Uterus (tissue), 4 donors: ENCODE results near the gene NELFB. TPM values are rescaled to one million over a fixed set of nuclear protein-coding genes. Genes with fewer than 3 reads are reported as not detected.

Experiments used
- DNase-seq, 2 donors: peaks; one replicate each; pipeline ENCODE4 v3.0.0-alpha.2; 2019 to 2020
- H3K27ac ChIP-seq, 2 donors: fragments of 200-600 bp; sonication (generic); 1 replicate in 1 of 2; 2 replicates in 1 of 2; pipeline ENCODE4 v1.5.1; 2016 to 2018
- H3K27me3 ChIP-seq, 2 donors: fragments of 200-600 bp; sonication (generic); one replicate each; pipeline ENCODE4 v1.5.1; 2018 to 2019; ENCODE audit warnings: control low read depth in 1 of 2
- H3K36me3 ChIP-seq, 2 donors: fragments of 200-600 bp; sonication (generic); one replicate each; pipeline ENCODE4 v1.5.1; 2019; ENCODE audit warnings: control low read depth in 1 of 2
- H3K4me1 ChIP-seq, 2 donors: fragments of 200-600 bp; sonication (generic); one replicate each; pipeline ENCODE4 v1.5.1; 2018 to 2019; ENCODE audit warnings: control low read depth in 1 of 2
- H3K4me3 ChIP-seq, 2 donors: fragments of 200-600 bp; sonication (generic); 1 replicate in 1 of 2; 2 replicates in 1 of 2; pipeline ENCODE4 v1.5.1; 2018 to 2019; ENCODE audit warnings: mild to moderate bottlenecking in 1 of 2
- H3K9me3 ChIP-seq, 2 donors: fragments of 200-600 bp; sonication (generic); one replicate each; pipeline ENCODE4 v1.5.1; 2019; ENCODE audit warnings: control low read depth in 1 of 2
- POLR2A ChIP-seq, 2 donors: fragments of 450-650 bp; IDR thresholded peaks; one replicate each; pipeline ENCODE4 v1.6.1; 2016; ENCODE audit warnings: antibody characterized with exemption in 2 of 2, mild to moderate bottlenecking in 1 of 2, moderate library complexity in 1 of 2
- intact Hi-C: fragments of 100-400 bp; cut with DNase I; formaldehyde crosslinking; loops from one replicate; pipeline ENCODE4 v1.15.1; 2023; ENCODE audit warnings: low total_unique reads
- total RNA-seq, 4 donors: library from RNA; depleted of rRNA in 3 of 4; stranded (reverse); fragments of >200 nt in 3 of 4; gene quantifications; one replicate each; pipeline versions ENCODE4 v1.1.0 to v1.2.4, GENCODE V29; 2014 to 2023
- TF ChIP-seq, protein P1 (sequence below), 4 experiments: fragments of 200-600 bp in 2 of 4; fragments of 450-650 bp in 2 of 4; sonication (generic) in 2 of 4; IDR thresholded peaks; one replicate each; pipeline ENCODE4 v1.5.1; 2016 to 2019; ENCODE audit warnings: antibody characterized with exemption in 4 of 4, mild to moderate bottlenecking in 2 of 4, moderate library complexity in 1 of 4
- donor health status: DM: yes; HTN: yes; CAD: no.

The NELFB gene
- total RNA-seq, 4 donors from 2014 or later, result 17.1 to 46.5 (median 43.2) TPM

DNA sequence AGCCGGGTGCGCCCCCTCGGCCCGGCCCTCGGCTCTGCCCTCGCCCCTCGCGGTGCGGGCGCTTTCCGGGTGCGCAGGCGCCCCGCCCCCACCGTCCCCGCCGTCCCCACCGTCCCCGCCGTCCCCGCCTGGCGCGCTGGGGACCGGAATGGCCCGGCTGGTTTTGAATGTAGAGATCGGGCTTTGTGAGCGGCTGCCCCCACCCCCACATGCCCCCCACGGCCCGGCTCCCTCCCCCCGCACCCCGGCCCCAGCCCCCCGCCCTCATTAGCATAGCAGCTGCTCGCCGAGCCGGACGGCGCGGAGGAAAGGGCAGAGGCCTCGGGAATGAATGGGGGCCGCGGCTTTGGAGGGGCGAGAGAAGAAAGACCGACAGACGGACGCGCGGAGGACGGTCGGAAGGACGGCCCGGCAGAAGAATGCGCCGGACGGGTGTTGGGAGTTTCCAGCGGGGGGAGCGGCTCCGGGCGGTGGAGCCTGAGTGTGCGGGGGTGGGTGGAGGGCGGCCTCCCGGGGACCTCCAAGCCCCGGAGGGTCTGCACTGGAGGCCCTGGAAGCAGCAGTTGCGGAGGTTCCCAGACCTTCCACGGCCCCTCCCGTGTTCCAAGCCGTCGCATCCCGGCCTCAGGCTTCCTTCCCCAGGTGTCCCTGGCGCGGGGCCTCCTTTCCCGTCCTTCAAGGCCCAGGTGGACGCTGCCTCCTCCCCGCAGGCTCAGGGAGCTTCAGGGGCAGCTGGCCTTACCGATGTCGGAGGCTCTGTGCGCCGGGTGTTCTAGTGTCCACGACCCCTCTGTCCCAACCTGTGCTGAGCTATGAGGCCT lies 40.9 kb downstream of the NELFB start:
- TF ChIP-seq, protein P1, sequence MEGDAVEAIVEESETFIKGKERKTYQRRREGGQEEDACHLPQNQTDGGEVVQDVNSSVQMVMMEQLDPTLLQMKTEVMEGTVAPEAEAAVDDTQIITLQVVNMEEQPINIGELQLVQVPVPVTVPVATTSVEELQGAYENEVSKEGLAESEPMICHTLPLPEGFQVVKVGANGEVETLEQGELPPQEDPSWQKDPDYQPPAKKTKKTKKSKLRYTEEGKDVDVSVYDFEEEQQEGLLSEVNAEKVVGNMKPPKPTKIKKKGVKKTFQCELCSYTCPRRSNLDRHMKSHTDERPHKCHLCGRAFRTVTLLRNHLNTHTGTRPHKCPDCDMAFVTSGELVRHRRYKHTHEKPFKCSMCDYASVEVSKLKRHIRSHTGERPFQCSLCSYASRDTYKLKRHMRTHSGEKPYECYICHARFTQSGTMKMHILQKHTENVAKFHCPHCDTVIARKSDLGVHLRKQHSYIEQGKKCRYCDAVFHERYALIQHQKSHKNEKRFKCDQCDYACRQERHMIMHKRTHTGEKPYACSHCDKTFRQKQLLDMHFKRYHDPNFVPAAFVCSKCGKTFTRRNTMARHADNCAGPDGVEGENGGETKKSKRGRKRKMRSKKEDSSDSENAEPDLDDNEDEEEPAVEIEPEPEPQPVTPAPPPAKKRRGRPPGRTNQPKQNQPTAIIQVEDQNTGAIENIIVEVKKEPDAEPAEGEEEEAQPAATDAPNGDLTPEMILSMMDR (IDR thresholded peaks at IDR 0.05), result no peak
- no peak for TF ChIP-seq POLR2A (IDR thresholded peaks at IDR 0.05)
- DNase-seq, result no peak
- Histone ChIP-seq H3K9me3 (no peaks in the 10 kb centered on the region), H3K36me3 (no peaks in the 10 kb centered on the region), H3K27ac (peak overlapping the region; percentile 60 to 77), H3K4me1 (peaks cover 0 to 20% of the 10 kb centered on the region in 2 donors), H3K27me3 (peaks cover 27 to 47% of the 10 kb centered on the region in 2 donors), H3K4me3 (peak overlapping the region; percentile 10 to 11)
- intact Hi-C loops, result no loop called here

DNA sequence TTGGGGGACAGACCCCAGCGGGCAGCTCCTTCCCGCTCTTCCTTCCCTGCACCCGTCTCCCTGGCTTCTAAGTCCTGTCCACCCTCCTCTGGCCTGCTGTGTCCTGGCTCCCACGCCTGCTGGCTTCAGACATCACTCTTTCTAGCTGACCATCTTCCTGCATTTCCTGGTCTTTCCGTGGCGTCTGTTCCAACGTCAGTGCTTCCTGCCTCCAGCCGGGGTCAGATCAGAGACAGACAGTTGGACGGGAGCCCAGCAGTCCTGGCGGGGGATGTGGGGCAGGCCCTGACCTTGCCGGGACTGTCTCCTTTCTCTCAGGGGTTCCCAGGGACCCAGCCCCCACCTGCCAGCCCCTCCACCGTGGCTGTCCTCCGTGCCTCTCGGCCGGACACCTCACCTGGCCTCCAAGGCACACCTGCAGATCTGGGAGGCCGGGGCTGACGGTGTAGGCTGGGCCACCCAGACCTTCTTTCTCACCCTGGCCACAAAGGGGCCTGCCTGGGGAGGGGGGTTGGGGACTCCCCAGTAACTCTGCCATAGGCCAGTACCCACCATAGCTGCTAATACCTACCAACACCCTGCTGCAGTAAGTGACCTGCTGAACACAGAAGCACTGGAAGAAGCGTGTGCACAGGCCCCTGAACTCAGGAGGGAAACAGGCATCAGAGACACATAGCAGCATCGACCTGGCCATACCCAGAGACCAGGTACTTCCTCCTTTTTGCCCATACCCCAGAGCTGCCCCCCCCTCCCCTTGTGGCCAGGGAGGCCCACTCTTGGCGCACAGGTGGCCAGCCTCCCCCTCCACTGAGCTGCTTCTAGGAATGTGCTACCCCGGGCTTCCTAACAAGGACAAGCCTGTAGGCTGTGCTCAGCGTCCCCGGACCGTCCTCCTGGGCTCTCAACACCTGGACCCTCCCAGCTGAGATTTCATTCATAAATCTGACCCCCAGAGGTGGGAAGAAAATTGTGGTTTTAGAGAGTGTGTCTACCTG lies 41.8 kb downstream of the NELFB start:
- Histone ChIP-seq H3K4me3 (peak overlapping the region in 1 of 2 donors; percentile 10), H3K27me3 (peaks cover 27 to 47% of the 10 kb centered on the region in 2 donors), H3K36me3 (no peaks in the 10 kb centered on the region), H3K27ac (peak overlapping the region; percentile 60 to 77), H3K4me1 (peaks cover 0 to 22% of the 10 kb centered on the region in 2 donors), H3K9me3 (no peaks in the 10 kb centered on the region)
- peak in 1 of 2 donors; percentile 37 for TF ChIP-seq POLR2A (IDR thresholded peaks at IDR 0.05)
- TF ChIP-seq, protein P1 (IDR thresholded peaks at IDR 0.05), result no peak
- DNase-seq, result no peak
- intact Hi-C loops, result no loop called here

DNA sequence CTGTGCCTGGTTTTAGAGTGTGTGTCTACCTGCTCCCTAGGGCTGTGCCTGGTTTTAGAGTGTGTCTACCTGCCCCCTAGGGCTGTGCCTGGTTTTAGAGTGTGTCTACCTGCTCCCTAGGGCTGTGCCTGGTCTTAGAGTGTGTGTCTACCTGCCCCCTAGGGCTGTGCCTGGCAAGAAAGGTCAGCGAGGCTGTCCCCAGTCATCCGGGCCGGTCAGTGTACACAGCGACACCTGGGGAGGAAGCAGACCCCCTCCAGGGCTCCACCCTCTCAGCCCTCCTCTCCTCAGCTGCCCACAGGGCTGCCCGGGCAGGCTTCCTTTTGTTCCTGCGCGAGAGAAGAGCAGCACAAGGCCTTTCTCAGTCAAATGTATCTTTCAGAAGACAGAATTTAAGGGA lies 42.8 kb downstream of the NELFB start:
- no peak overlapping the region for H3K4me3 ChIP-seq
- TF ChIP-seq, protein P1 (IDR thresholded peaks at IDR 0.05), result no peak
- no peak for TF ChIP-seq POLR2A (IDR thresholded peaks at IDR 0.05)
- peaks cover 33 to 47% of the 10 kb centered on the region in 2 donors for H3K27me3 ChIP-seq
- H3K4me1 ChIP-seq, result peaks cover 0 to 26% of the 10 kb centered on the region in 2 donors
- no peak for DNase-seq
- H3K27ac ChIP-seq, result peak overlapping the region; percentile 56 to 77
- no peaks in the 10 kb centered on the region for H3K36me3 ChIP-seq
- no peaks in the 10 kb centered on the region for H3K9me3 ChIP-seq
- intact Hi-C loops, result no loop called here

DNA sequence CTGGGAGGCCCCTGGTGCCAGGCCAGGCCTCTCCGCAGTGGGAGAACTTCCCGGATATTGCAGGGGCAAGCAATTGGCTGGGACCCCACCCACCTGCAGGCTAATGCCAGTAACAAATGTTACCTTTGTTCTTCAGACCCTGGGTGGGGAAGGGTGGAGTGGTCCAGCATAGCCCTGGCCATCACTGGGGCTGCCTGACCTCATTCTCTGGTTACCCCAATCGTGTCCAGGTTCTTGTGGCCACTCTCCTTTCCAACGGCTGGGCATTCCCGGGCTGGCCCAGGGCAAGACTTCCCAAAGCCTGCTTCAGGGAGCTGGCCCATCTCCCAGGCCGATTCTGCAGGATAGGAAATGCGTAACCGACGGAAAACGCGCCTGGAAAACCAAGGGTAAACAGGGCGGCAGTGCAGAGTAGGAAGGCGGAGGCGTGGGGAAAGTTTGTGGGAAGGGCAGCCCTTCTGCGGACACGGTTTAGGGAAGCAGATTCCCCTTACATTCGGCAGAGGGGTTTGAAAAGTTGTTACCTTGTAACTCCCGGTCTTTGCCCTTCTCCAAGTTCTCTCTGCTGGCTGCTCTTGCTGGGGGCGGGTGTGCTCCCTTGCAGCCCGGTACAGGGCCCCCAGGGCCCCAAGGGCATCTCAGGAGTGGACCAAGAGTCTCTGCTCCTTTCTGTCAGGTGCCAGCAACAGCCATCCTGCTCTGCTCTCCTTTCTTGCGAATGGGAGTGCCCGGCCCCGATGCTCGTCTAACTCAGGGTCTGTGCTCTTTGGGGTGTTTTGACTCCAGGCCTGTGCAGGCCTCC lies 43.5 kb downstream of the NELFB start:
- Histone ChIP-seq H3K27me3 (peaks cover 38 to 47% of the 10 kb centered on the region in 2 donors), H3K27ac (peak overlapping the region; percentile 56 to 77), H3K4me3 (no peak overlapping the region), H3K4me1 (peaks cover 0 to 26% of the 10 kb centered on the region in 2 donors), H3K36me3 (no peaks in the 10 kb centered on the region), H3K9me3 (no peaks in the 10 kb centered on the region)
- intact Hi-C loops, result no loop called here
- no peak for DNase-seq
- TF ChIP-seq, protein P1 (IDR thresholded peaks at IDR 0.05), result no peak
- TF ChIP-seq POLR2A (IDR thresholded peaks at IDR 0.05), result no peak
